NCI-H226 (cell line): ENCODE measurements around the gene NR6A1.

ENCODE experiments used
- DNase-seq: peaks from one replicate; pipeline ENCODE4 v3.0.0-alpha.2; 2015

Gene NR6A1

DNA sequence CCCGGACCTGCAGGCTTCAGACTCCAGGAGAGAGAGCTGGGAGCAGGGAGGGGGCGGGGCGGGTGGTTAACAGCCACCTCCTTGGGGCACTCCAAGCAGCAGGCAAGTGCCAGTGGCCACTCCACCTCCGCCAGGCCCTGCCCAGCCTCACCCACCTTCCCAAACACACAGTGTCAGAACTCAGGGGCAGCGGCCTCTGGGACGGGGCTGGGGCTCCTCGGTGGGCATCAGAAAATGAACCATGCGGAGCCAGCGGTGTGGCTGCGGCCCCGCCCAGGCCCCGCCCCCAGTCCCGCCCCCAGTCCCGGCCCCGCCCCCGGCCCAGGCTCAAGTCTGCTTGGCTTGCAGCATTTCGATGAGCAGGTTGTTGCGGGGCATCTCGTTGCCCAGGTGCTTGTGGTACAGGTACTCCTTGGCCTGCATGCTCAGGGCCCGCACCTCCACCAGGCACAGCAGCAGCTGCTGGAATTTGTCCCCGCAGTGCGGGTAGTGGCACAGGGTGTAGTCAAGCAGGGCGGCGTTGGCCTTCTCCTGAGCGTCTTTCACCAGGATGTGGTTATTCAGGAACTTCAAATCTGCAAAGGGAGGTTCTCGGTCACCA is 288.6 kb downstream of the NR6A1 start:
- no peak for DNase-seq

DNA sequence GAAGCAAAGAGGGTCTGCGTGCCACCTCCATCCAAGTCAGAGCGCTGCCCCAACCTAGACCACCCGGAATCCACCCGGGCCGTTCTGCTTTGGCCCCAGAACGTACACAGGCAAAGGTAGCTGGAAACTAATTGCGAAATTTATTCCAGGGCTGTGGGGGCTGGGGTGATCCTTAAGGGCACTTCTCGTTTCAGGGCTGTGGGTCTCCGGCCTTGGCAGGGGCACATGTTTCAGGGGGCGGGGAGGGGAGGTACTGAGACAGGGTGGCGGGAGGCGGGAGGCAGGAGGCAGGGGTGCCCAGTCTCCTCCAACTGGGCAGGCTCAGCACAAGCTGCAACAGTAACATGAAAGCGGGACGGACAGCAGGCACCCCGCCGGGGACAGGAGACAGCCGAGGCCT is 290.0 kb downstream of the NR6A1 start:
- DNase-seq: no peak

DNA sequence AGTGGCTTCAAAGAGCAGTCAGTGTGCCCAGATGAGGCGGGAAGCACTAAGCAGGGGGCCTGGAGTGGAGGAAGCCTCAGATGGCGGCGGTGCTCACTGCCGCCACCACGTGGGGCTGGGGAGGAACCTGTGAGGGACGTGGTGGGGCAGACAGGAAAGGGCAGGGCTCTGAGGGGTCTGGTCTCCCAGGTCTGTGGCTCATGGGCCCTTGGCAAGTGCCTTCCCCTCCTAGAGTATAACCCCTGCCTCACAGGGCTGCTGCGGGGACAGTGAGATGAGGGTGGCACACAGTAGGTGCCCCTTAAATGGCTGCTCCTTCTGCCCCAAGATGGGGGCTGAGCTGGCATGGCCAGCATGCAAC is 290.5 kb downstream of the NR6A1 start:
- DNase-seq: no peak

DNA sequence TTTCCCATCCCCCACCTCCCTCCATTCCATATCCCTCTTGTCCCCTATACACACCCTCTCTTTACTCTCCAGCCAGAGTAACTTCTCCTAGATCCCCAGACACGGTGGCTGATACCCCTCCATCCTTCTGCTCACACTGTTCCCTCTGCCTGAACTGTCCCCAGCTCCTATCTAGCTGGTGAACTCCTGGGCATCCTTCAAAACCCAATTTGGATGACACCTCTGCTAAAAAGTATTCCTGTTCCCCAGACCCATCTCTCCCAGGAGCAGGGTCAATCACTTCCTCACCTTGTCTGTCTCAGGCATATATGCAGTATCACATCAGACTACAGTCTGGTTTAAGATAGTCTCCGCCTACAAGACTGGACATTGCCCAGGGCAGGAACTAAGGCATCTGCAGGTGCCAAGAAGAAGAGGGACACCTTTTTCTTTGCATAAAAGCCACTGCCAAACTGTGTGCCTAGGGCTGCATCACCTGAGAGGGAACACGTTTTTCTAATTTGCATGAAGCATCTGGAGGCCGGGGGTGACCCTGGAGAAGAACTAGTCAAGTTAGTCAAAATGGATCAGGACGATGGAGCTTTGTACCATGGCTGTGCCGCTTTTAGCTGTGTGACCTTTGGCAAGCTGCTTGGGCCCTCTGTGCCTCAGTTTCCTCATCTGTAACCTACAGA is 291.0 kb downstream of the NR6A1 start:
- no peak for DNase-seq

DNA sequence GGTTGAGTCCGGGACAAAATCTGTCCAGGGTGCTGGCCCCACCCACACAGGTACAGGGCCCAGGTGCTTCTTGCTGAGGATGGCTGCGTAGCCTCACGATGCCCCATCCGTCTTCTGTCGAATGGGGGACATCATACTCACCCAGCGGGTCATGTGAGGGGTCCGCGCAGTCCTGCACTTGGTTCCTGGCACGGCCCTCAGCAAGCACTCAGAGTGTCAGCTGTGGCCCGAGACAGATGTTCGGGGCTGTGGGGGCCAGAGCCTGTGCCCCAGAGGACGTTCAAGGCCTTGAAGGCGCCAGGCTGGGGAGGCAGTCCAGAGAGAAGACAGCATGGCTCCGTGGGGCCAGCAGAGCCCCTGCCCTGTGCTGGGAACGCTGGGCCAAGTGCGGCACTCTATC is 291.7 kb downstream of the NR6A1 start:
- no peak for DNase-seq

DNA sequence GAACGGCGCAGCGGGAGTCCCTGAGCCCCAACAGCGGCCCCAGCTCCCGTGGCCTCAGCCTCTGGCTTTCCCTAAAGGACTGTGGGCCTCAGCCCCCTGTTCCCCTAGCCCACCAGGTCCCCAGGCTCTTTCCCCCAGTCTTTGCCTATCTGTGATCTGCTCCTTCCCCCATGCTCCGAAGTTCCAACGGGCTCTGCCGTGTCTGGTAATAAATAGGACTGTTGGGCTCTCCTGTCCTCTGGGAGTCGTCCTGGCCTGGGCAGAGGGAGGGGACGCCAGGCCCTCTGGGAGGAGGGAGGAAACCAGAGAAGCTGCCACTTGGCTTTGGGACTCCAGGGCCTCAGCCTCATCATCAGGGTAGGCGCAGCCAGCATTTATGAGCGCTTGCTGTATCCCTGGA is 292.8 kb downstream of the NR6A1 start:
- no peak for DNase-seq

DNA sequence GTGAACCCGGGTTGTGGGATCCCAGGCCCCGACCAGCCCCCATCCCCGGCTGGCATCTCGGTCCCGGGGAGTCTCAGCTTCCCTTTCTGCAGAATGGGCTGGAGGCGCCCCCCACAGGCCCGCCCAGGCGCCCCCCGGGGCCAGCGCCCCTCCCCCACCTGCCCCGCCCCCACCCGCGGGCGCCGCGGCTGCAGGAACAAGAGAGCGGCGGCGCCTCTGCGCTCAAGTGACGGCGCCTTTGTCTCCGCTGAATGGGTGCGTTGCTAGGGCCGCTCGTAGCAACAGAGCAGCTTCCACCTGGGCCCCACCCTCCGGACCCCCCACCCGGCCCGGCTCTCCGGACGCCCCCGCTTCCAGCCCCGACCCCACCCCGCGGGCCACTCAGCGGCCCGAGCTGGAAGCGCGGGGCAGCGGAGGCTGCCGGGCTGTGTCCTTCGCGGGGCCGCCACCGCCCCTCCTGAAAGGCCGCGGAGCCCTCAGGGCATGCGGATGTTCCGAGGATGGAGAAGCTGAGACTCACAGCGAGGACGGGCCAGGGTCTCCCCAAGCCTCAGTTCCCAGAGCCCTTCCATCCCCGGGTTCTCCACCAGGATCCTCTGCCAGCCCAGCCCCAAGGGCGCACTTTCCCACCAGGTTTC is 293.3 kb downstream of the NR6A1 start:
- no peak for DNase-seq

DNA sequence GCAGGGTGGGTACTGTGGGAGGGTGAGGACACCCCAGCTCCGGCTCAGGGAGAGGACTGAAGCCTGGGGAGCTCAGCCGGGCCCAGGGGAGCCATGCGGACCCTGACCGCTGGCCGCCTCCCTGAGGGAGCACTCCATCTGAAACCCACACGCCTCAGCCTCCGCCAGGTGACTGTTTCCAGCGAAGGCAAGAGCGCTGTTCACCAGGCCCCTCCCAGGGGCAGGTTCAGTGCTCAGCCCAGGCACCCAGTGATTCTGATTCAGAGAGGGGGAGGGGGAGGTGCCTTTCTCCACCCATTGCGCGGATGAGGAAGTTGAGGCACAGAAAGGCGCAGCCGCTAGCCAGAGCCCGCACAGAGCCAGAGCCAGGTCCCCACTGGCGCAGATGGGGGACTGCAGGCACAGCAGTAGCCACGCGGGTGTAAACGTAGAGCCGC is 293.9 kb downstream of the NR6A1 start:
- DNase-seq: no peak

DNA sequence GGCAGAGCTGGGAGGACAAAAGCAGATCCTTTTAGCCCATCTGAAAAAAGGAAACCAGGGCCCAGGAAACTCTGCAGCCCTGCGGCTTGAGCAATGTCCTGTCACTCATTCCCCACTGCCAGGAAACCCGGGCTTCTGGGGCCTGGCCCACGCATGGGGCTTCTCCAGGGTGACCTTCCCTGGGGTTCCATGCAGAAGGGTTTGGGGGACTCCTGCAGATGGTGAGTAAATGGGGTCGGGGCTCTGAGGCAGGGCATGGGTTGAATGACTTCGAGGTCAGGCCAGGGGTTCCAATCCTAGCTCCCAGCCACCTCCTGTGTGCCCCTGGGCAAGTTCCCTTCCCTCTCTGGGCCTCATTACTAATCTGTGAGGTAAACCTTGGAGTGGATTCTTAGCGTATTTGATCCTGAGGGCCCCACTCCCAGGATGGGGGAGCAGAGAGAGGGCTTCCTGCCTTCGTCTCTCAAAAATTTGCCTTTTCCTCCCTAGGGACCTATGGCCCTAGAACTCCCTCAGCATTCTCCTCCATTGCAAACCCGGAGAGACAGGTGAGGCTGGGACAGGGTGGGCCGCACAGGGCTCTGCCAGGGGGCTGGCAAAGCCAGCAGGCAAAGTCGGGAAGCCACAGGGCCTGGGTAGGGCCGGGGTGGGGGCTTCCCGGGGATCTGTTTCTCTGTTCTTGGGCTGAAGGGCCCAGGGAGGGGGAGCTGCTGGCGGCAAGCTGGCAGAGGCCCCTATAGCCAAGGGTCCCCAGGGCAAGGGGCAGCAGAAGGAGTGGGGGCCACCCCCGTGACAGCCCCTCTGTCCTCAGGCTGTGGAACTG is 295.0 kb downstream of the NR6A1 start:
- DNase-seq: no peak

DNA sequence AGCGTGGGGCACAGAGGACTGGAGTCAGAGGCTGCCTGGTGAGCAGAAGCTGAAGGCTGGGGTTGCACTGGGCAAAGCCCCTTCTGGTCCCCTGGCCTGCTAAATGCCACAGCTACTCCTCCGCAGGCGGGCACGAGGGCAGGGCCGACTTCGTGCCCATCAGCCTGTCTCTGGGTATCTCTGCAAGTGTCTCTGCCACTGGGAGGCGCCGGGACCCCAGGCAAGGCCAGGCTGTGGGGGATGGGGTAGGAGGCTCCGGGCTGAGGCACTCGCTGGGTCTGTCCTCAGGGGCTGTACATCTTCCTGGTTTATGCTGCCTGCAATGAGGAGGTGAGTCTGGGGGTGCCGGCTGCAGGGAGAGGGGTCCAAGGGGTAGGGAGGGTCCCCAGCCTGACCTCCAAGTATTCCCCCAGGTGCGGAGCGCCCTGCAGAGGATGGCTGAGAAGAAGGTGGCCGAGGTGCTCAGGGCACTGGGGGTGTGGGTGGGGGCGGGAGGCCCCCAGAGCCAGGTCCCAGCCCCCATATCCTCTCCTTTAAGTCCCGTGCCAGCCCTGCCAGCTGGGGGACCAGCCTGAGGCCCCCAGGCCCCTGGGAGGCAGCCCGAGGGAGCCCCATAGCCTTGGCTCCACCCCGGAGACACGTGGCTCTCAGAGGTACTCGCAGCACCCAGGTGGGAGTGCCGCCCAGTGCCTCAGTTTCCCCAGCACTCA is 295.8 kb downstream of the NR6A1 start:
- no peak for DNase-seq

DNA sequence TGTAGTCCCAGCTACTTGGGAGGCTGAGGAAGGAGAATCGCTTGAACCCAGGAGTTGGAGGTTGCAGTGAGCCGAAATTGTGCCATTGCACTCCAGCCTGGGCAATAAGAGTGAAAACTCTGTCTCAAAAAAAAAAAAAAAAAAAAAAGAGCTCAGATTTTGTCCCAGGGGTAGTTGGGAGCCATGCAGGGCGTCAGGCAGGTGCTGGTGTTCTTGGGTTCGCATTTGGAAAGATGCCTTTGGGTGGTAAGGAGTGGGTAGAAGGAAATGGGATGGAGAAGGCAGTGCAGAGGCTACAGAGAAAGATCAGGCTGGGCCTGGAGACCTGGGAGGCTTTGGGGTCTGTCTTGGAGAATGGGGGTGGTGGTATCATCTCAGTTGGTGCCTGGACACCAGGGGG is 297.0 kb downstream of the NR6A1 start:
- no peak for DNase-seq

DNA sequence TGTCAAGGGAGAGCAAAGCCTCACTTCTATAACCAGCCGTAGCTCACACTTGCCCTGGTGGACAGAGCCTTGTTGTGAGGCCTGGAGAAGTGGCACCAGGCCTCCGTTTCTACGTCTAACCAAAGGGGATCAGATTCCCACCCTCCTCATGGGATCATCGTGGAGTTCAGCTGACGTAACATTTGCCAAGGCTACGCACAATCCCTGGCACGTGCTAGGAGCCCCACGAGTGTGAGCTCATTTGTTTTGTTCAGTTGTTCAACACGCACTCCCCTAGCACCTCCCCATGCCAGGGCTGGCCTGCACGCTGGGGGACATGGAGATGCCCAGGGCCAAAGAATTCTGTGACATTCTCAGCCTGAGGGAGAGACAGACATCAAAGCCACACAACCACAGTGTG is 297.8 kb downstream of the NR6A1 start:
- DNase-seq: no peak

DNA sequence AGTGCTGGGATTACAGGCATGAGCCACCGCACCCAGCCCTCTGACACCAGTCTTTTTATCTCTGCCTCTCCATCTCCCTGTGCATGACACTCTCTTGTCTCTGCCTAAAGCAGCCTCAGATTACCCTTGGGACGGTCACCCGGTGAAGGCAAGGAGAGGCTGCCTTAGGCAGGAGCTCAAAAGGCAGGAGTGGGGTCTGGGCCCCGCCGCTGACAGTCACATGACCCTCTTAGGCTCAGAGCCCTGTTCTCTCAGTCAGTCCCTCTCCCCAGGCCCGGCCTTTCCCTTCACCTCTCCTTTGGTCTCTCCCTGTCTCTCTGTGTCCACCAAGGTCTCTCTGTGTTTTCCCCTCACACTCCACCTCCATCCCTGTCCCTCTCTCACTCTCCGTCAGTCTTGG is 298.3 kb downstream of the NR6A1 start:
- no peak for DNase-seq

DNA sequence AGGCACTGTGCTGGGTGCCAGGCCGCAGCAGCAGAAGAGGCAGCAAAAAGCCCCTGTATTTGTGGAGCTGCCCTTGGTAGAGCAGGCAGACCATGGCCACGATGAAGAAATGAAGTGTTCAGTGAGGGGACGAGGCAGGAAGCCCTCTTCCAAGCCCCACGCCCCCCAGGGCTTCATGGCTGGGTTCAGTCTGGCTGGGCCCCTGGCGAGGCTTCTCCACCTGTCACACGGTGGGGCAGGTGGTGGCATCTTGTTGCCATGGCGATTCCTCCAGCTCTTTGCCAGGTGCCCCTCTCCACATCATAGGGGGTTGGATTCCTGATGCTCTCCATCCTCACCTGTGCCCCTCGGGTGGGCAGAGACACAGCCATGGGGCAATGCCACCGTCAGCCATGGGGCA is 299.4 kb downstream of the NR6A1 start:
- DNase-seq: no peak

DNA sequence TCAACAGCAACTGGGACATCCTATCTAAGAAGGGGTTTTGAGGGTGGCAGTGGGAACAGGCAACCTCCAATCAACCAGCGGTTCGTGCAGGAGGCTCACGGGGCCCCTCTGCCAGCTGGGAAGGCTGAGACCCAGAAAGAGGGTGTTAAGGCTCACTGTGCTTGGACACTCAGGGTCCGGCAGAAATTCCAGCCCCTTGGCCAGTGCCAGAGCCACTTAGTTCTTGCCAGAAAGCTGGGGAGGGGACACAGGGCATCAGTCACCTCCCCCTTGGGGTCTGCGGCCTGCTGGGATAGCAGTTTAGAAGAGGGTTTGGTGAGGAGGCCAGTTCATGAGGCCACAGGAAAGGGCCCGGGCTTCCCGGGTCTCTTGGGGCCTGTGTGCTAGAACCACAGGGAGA is 300.4 kb downstream of the NR6A1 start:
- DNase-seq: no peak

DNA sequence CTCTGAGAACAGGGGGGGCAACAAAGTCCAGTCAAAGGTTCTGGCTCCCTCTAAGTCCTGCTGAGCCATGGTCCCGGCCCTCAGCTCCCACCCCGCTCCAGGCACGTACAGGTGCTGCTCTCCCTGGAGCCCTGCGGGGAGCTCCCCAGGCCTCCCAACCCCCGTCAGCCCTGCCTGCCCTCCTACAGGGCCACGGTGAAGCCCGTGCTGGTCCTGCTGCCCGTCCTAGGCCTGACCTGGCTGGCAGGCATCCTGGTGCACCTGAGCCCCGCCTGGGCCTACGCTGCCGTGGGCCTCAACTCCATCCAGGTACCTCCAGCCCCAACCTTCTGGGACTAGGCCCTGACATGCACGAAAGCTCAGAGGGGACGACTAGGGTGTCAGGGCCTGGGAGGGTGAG is 300.8 kb downstream of the NR6A1 start:
- no peak for DNase-seq

DNA sequence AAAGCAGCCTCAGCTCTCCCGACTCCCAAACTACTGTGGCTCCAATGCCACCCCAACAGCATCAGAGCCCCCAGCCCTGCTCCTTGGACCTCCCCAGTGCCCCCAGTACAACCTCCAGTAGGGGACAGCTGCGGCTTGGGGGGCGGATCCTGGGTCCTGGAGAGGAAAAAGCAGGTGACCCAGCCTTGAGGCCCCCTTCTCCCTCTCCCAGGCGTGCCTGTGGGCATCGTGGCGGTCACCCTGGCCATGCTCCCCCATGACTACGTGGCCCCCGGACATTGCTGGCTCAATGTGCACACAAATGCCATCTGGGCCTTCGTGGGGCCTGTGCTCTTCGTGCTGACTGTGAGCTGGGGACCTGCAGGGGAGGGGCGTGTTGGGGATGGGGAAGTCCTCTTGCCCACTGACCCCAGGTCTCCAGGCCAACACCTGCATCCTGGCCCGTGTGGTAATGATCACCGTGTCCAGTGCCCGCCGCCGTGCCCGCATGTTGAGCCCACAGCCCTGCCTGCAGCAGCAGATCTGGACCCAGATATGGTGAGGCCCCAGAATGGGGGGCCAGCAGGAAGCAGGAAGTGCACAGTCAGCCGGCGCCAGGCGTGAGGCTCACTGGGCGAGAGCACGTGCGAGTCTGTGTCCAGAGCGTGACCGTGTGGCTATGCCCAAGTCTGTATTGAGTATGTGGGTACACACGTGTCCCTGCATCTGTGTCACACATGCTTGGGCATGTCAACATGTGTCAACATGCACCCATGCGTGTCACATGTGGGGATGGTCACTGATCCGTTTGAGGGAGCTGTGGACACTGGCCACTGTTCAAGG is 301.9 kb downstream of the NR6A1 start:
- DNase-seq: no peak

DNA sequence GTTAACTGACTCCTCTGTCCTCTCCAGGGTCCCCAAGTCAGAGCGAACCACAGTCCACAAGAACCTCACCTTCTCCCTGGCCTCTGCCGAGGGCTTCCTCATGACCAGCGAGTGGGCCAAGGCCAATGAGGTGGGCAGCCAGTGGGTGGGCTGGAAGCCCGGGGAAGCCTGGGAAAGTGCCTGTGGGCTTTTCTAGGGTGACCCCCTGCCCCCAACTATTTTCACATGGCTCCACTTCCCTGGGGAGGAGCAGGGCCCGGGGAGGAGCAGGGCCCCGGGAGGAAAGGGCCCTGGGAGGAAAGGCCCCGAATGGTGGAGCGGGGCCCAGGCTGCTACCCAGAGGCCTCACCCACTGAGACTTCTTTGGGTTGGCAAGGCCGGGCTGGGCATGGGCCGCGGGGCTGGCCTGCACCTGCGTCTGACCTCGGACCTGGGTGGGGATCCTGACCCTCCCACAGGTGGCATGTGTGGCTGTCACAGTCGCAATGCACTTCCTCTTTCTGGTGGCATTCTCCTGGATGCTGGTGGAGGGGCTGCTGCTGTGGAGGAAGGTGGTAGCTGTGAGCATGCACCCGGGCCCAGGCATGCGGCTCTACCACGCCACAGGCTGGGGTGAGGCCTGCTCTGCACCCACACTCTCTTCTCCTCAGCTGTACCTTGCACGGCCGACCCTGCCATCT is 302.9 kb downstream of the NR6A1 start:
- no peak for DNase-seq

DNA sequence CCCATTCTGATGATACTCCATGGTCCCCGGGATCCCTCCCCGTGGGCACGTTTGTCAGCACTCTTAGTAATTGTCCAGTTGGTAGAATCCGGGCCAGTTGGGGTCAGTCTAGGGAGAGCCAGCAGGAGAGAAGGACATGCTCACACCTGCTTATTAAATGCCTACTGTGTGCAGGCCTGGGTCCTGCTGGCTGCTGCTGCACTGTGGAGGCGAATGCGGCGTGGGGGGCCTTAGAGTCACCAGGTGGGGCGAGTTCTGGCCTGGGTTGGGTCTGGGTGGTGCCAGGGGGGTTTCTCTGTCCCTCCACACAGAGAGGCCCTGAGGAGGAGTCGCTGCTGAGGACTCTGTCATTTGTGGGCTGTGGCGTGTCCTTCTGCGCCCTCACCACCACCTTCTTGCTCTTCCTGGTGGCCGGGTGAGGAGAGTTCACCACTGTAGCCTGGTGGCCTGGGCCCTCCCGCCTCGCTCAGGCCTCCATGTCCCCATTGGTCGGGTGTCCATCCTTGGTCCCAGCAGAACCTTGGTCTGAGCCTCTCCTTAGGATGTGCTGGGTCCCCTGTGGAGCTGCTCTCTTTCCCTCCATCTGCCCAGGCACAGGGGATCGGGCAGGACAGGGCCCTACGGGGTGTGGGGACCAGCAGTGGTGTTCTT is 303.6 kb downstream of the NR6A1 start:
- DNase-seq: no peak
